AG04449 (cell line): ENCODE data around the gene KCNA10.

Source experiments
- CTCF ChIA-PET: fragments of 350-600 bp; formaldehyde crosslinking; extraction: SDS; loops from one replicate; lab custom pipeline; 2021; ENCODE audit warnings: antibody characterized with exemption; lab: Yijun Ruan, JAX
- POLR2A ChIA-PET: fragments of 400-600, 350-600 bp; formaldehyde crosslinking; extraction: SDS; loops from one replicate; lab custom pipeline; 2020; ENCODE audit warnings: antibody characterized with exemption, inconsistent platforms; lab: Yijun Ruan, JAX
- DNase-seq: peaks from one replicate; pipeline ENCODE4 v3.0.0-alpha.2; 2010; ENCODE audit warnings: low read depth, low spot score
- H3K4me3 ChIP-seq: 2 replicates; pipeline ENCODE4 v1.5.1; 2011; ENCODE audit warnings: low read depth, mild to moderate bottlenecking, control low read depth, low read length
- TF ChIP-seq, protein P1 (sequence below): IDR thresholded peaks from one replicate; pipeline ENCODE4 v1.5.1; 2011; ENCODE audit warnings: mild to moderate bottlenecking, moderate library complexity, low read length, control low read depth, inconsistent platforms; ENCODE audit not compliant: insufficient read depth; ENCODE audit errors: missing control alignments

The KCNA10 gene

DNA sequence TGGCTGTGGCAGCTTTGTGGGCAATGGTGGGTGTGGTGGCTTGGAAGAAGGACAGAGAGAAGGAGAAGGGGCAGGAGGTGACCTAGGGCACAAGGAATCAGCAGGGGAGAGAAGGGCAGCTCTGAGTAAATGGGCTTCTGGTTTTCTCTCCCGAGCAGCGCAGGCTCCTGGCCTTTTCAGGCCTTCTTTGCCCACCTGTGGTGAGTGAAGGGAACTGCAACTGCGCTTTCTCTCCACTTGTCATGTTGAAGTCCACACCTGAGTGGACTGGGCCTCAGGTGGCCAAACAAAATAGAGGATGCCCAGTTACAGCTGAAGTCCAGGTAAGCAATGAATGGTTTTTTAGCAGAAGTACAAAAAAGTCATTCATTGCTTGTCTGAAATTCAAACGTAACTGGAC lies 29.4 kb upstream of the KCNA10 start:
- DNase-seq, result no peak
- ChIA-PET POLR2A (interaction anchor here (0.7 kb wide), 1 partner anchor 1187 kb away, joined by 3 read pairs; no protein-coding TSS in a partner anchor), CTCF (interaction anchor here (1.0 to 1.4 kb wide), 2 partner anchors 25 to 57 kb away, joined by 3 read pairs; no protein-coding TSS in a partner anchor)
- H3K4me3 ChIP-seq, result no peak overlapping the region
- TF ChIP-seq, protein P1, sequence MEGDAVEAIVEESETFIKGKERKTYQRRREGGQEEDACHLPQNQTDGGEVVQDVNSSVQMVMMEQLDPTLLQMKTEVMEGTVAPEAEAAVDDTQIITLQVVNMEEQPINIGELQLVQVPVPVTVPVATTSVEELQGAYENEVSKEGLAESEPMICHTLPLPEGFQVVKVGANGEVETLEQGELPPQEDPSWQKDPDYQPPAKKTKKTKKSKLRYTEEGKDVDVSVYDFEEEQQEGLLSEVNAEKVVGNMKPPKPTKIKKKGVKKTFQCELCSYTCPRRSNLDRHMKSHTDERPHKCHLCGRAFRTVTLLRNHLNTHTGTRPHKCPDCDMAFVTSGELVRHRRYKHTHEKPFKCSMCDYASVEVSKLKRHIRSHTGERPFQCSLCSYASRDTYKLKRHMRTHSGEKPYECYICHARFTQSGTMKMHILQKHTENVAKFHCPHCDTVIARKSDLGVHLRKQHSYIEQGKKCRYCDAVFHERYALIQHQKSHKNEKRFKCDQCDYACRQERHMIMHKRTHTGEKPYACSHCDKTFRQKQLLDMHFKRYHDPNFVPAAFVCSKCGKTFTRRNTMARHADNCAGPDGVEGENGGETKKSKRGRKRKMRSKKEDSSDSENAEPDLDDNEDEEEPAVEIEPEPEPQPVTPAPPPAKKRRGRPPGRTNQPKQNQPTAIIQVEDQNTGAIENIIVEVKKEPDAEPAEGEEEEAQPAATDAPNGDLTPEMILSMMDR, result peak; percentile 23

DNA sequence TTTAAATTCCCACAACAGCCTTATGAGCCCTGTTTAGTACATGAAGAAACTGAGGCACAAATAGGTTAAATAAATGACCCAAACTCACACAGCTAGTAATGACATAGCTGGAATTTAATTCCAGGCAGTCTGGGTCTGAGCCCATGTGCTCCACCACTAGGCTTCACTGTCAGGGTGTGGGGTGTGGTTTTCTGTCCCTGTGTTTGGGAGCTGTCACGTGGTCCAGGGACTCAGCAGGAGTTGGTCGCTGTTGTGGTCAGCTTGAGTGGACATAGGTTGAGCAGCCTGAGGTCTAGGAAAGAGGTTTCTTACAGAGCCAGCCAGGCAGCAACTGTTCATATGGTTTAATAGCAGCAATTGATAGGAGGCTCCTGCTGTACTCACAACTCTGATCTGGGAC lies 28.0 kb upstream of the KCNA10 start:
- TF ChIP-seq, protein P1, result no peak
- ChIA-PET CTCF (no interaction called here), POLR2A (no interaction called here)
- no peak for DNase-seq
- no peak overlapping the region for H3K4me3 ChIP-seq

DNA sequence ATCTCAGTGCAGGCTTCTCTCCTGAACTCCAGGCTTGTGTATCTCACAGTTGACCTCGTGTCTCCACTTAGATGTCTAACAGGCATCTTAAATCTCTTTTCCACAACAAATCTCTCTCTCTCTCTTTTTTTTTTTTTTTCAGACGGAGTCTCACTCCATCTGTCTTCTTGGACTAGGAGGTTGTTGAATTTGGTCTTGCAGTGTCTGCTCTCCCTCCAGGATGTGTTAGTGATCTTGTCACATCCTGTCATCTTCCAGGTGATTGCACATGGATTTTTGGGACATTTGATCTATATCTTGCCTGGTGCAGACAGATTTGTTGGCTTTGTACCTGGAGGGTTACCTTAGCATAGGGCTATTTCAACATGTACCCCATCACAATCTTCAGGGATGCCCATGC lies 26.5 kb upstream of the KCNA10 start:
- no peak overlapping the region for H3K4me3 ChIP-seq
- ChIA-PET POLR2A (no interaction called here), CTCF (no interaction called here)
- no peak for DNase-seq
- TF ChIP-seq, protein P1, result no peak

DNA sequence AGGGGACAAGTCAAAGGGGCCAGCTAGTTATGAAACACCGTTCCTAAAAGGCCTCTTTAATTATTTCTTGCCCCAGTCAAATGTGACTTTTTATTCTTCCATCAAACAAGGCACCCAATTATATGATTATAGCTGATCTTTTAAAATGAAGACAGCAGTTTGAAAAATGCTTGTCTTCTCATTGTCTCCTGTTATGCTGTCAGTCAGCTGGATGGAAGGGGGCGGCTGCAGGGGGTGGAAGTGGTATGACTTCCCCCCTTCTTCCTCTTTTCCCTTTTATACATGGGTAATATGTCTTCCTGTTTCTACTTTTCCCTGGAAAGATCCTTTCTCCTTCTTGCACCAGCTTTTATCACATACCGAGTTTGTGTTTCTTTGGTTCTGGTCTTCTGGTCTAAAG lies 25.8 kb upstream of the KCNA10 start:
- ChIA-PET POLR2A (no interaction called here), CTCF (interaction anchor here (1.2 kb wide), 1 partner anchor 12 kb away, joined by 4 read pairs; no protein-coding TSS in a partner anchor)
- TF ChIP-seq, protein P1, result no peak
- no peak for DNase-seq
- H3K4me3 ChIP-seq, result no peak overlapping the region

DNA sequence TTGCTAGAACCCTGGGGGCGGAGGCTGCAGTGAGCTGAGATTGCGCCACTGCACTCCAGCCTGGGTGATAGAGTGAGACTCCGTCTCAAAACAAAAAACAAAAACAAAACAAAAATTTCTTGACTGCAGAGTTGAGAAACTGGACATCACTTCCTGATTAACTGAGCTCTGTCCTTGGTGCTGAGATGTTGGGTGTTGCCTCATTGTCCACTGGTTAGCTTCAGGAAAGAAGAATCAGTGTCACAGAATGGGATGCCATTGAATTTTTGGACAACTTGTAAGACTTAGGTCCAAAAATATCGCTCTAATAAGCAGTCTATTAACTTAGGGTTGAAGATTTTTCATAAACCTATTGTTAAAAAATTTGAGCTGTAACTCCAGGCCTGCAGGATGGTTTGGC lies 23.8 kb upstream of the KCNA10 start:
- POLR2A ChIA-PET, result no interaction called here
- CTCF ChIA-PET, result interaction anchor here (1.2 kb wide), 1 partner anchor 47 kb away, joined by 3 read pairs; no protein-coding TSS in a partner anchor
- TF ChIP-seq, protein P1, result no peak
- DNase-seq, result no peak
- no peak overlapping the region for H3K4me3 ChIP-seq

DNA sequence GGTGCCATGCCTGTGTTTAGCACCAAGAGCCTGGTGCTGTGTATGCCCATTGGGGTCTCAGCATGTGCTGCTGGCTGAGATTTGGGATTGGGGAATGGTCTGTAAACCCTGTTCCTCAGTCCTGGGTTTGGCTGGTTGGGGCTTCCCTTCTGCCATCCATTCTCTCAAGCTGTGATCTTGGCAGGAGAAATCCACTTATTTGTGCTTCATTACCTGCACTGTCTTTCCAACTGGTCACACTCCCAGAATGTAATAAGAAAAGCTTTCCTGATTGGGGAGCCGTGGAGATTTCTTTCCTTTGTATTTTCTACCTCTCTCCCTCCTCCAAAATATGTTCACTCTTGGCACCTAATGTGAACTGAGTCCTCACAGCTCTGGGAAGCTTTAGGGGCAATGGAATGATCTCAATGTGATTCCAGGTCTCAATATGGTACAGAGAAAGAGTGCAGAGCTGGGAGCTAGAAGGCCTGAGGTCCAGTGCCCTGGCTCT lies 23.0 kb upstream of the KCNA10 start:
- CTCF ChIA-PET, result interaction anchor here (1.2 kb wide), 1 partner anchor 46 kb away, joined by 3 read pairs; no protein-coding TSS in a partner anchor
- no peak overlapping the region for H3K4me3 ChIP-seq
- DNase-seq, result no peak
- POLR2A ChIA-PET, result no interaction called here
- TF ChIP-seq, protein P1, result no peak
